Measurements from ENCODE around the gene DNPH1. TPM values are rescaled to one million over a fixed set of nuclear protein-coding genes. Genes with fewer than 3 reads are reported as not detected.

Gene DNPH1
- total and polyA plus RNA-seq, 10 of the 15 experiments (the other 5 are each of a cell fraction or from before 2014, with no cell fraction given), result 7.0 to 136 (median 67.7) TPM

DNA sequence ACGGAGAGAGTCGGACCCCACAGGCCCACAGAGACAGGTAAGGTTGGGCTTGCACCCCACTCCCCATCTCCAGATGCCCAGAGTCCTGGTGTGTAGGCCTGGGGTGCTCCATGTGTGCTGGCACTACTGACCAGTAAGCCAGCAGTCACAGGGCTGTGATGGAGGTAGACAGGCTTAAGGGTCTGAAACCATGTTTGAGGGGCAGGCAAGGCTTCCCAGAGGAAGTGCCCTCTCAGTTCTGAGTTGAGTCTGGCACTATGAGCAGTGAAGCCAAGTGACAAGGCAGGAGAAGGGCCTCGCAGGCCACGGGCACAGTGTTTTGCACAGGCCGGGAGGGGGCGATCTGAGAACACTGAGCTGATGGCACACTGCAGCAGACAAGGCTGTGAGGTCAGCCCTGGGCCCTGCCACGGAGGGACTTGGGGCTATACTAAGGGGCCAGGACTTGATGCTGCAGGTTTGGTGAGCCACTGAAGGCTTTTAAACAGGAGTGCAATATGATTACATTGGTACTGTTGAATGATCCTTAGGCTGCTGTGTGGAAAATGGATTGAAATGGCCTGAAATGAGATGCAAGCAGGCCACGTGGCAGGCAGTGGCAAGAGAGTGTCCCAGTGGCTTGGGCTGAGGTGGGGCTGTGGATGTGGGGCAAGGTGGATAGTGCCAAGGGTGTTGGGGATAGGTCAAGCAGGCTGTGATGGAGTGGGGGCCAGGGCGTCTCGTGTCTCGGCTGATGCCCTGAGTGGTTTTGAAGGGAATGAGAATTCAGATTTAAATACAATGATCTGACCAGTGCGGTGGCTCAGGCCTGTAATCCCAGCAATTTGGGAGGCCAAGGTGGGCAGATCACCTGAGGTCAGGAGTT, 34.3 kb upstream of the DNPH1 start:
- Histone ChIP-seq H3K4me3 (no peak overlapping the region), H3K9ac (ENCODE audit: control insufficient read depth, insufficient read depth, low read length) (no peak overlapping the region), H3K27me3 (replicated peaks in 1 of 2; ENCODE audit: control insufficient read depth in 2 of 2, insufficient read depth in 2 of 2, low read length in 1 of 2) (no peaks in the 10 kb centered on the region; a peak in 1 of 4 replicates), H3K9me3 (replicated peaks; ENCODE audit: control insufficient read depth, insufficient read depth, low read length) (no peaks in the 10 kb centered on the region), H3K79me2 (ENCODE audit: control insufficient read depth, insufficient read depth, low read length) (no peaks in the 10 kb centered on the region), H3K27ac (ENCODE audit: control insufficient read depth, insufficient read depth) (no peak overlapping the region), H2AFZ (ENCODE audit: control insufficient read depth, low read depth, low read length) (peak overlapping the region; percentile 67), H3K4me2 (ENCODE audit: control insufficient read depth, insufficient read depth) (no peak overlapping the region), H3K36me3 (ENCODE audit: control insufficient read depth in 2 of 2, insufficient read depth in 2 of 2, low read length in 1 of 2) (no peaks in the 10 kb centered on the region), H3K4me1 (ENCODE audit: control insufficient read depth, insufficient read depth, low read length) (peaks cover 2% of the 10 kb centered on the region; the same call in 1 of the 2 replicates), H4K20me1 (ENCODE audit: control insufficient read depth, insufficient read depth) (no peaks in the 10 kb centered on the region)
- in situ Hi-C loops (cut with MboI) (no loop called here), intact Hi-C loops (cut with micrococcal nuclease; ENCODE audit: unreplicated experiment) (loop anchor here (1.0 to 2.0 kb wide), 5 partner anchors 71 to 243 kb away; no protein-coding TSS in a partner anchor)
- WGBS (ENCODE audit: insufficient coverage, insufficient replicate concordance, low lambda C conversion rate, missing lambda C conversion rate), result 38% methylated on average over 12 of the region's 12 CpGs
- ATAC-seq (peak; percentile 99), FAIRE-seq (peak; percentile 90), DNase-seq (ENCODE audit: low read depth, low spot score) (peak; percentile 46)
- CTCF ChIA-PET, result interaction anchor here (0.6 to 6.1 kb wide), 20 partner anchors 17 to 242 kb away, joined by 3 to 56 read pairs (median 4); partner anchors contain the start of genes CRIP3 and DNPH1
- SMC1A ChIA-PET (ENCODE audit: uncharacterized antibody, unreplicated experiment), result interaction anchor here (1.1 to 3.1 kb wide), 10 partner anchors 9 to 246 kb away, joined by 3 to 16 read pairs (median 4); partner anchors contain the start of genes DNPH1 and LRRC73
- POLR2A ChIA-PET, result interaction anchor here (0.7 kb wide), 2 partner anchors 9 to 26 kb away, joined by 3 read pairs; no protein-coding TSS in a partner anchor
- RAD21 ChIA-PET (ENCODE audit: unreplicated experiment), result interaction anchor here (0.6 to 6.9 kb wide), 12 partner anchors 26 to 243 kb away, joined by 3 to 44 read pairs (median 4); partner anchors contain the start of genes CRIP3 and ZNF318
- BruUV-seq (replicated peaks), result no TSS peak
- TF ChIP-seq IKZF1 (conservative IDR thresholded peaks at IDR 0.05) (0 out of 2 replicates have a peak, but pooled peaks have one; percentile 10), NR2F1 (conservative IDR thresholded peaks at IDR 0.05) (peak; percentile 70), NFYA (IDR thresholded peaks at IDR 0.05; ENCODE audit: borderline replicate concordance, low read depth, low read length) (no peak), RAD21 (IDR thresholded peaks at IDR 0.05; ENCODE audit: insufficient read depth, low read depth, low read length) (peak; percentile 93), MYC (IDR thresholded peaks at IDR 0.05; ENCODE audit: insufficient read depth, insufficient read length, insufficient replicate concordance, low read length, severe bottlenecking) (no peak), BCL11A (IDR thresholded peaks at IDR 0.05; ENCODE audit: low read depth, low read length) (no peak), LARP7 (IDR thresholded peaks at IDR 0.05) (peak; percentile 53; the same call in 1 of the 2 replicates), KLF5 (IDR thresholded peaks at IDR 0.05; ENCODE audit: partially characterized antibody) (peak; percentile 21), NRF1 (conservative IDR thresholded peaks at IDR 0.05; ENCODE audit: low read depth, low read length) (no peak), EED (IDR thresholded peaks at IDR 0.05; ENCODE audit: low read depth) (no peak), FOXM1 (IDR thresholded peaks at IDR 0.05; ENCODE audit: low read depth, low read length) (no peak), HDAC6 (IDR thresholded peaks at IDR 0.05; ENCODE audit: unreplicated experiment) (no peak), SMC3 (IDR thresholded peaks at IDR 0.05; ENCODE audit: borderline replicate concordance, low read length) (peak; percentile 97), PAX5 (IDR thresholded peaks at IDR 0.05; ENCODE audit: borderline replicate concordance, low read depth, low read length) (0 out of 2 replicates have a peak, but pooled peaks have one; percentile 11)
- TF ChIP-seq, protein P1, sequence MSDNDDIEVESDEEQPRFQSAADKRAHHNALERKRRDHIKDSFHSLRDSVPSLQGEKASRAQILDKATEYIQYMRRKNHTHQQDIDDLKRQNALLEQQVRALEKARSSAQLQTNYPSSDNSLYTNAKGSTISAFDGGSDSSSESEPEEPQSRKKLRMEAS (IDR thresholded peaks at IDR 0.05; ENCODE audit: low read depth, low read length), result no peak
- TF ChIP-seq, protein P2, sequence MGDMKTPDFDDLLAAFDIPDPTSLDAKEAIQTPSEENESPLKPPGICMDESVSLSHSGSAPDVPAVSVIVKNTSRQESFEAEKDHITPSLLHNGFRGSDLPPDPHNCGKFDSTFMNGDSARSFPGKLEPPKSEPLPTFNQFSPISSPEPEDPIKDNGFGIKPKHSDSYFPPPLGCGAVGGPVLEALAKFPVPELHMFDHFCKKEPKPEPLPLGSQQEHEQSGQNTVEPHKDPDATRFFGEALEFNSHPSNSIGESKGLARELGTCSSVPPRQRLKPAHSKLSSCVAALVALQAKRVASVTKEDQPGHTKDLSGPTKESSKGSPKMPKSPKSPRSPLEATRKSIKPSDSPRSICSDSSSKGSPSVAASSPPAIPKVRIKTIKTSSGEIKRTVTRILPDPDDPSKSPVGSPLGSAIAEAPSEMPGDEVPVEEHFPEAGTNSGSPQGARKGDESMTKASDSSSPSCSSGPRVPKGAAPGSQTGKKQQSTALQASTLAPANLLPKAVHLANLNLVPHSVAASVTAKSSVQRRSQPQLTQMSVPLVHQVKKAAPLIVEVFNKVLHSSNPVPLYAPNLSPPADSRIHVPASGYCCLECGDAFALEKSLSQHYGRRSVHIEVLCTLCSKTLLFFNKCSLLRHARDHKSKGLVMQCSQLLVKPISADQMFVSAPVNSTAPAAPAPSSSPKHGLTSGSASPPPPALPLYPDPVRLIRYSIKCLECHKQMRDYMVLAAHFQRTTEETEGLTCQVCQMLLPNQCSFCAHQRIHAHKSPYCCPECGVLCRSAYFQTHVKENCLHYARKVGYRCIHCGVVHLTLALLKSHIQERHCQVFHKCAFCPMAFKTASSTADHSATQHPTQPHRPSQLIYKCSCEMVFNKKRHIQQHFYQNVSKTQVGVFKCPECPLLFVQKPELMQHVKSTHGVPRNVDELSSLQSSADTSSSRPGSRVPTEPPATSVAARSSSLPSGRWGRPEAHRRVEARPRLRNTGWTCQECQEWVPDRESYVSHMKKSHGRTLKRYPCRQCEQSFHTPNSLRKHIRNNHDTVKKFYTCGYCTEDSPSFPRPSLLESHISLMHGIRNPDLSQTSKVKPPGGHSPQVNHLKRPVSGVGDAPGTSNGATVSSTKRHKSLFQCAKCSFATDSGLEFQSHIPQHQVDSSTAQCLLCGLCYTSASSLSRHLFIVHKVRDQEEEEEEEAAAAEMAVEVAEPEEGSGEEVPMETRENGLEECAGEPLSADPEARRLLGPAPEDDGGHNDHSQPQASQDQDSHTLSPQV (IDR thresholded peaks at IDR 0.05), result peak; percentile 56; the same call in 1 of the 2 replicates
